ENCODE measurements around the gene SPAG16.

- no peak for TF ChIP-seq CTCF (IDR thresholded peaks at IDR 0.05)
- no peak for TF ChIP-seq POLR2A (IDR thresholded peaks at IDR 0.05)
- TF ChIP-seq POLR2AphosphoS5 (IDR thresholded peaks at IDR 0.05): no peak
Measured at GRCh38 chr2:213959589-213959988, 675.3 kb downstream of the SPAG16 start.

Data from breast epithelium (tissue), 3 donors.